Mesenchymal stem cell (in vitro differentiated cells and primary cell): Measurements from ENCODE around the gene ABHD12B.

Source experiments
- DNase-seq: peaks from one replicate; pipeline ENCODE4 v3.0.0-alpha.2; 2013
- H2AFZ ChIP-seq: one replicate; pipeline ENCODE4 v1.6.1; 2013; ENCODE audit warnings: low read depth, mild to moderate bottlenecking, control low read depth, inconsistent platforms, low read length, moderate library complexity
- H2AK5ac ChIP-seq: 2 replicates; pipeline ENCODE4 v1.6.1; 2013; ENCODE audit warnings: low read length, moderate library complexity, mild to moderate bottlenecking, inconsistent platforms; ENCODE audit not compliant: severe bottlenecking
- H2BK120ac ChIP-seq: one replicate; pipeline ENCODE4 v1.6.1; 2013; ENCODE audit warnings: low read depth, mild to moderate bottlenecking, inconsistent platforms, low read length, moderate library complexity
- H2BK12ac ChIP-seq, 2 experiments: one replicate each; pipeline ENCODE4 v1.6.1; 2013; ENCODE audit warnings: inconsistent platforms in 2 of 2, low read length in 2 of 2, mild to moderate bottlenecking in 2 of 2, moderate library complexity in 2 of 2, control low read depth in 1 of 2
- H2BK15ac ChIP-seq: one replicate; pipeline ENCODE4 v1.6.1; 2013; ENCODE audit warnings: mild to moderate bottlenecking, low read depth, inconsistent platforms; ENCODE audit not compliant: poor library complexity, severe bottlenecking
- H2BK5ac ChIP-seq: 2 replicates; pipeline ENCODE4 v1.6.1; 2013; ENCODE audit warnings: low read depth, mild to moderate bottlenecking, low read length, control low read depth, inconsistent platforms; ENCODE audit not compliant: poor library complexity, severe bottlenecking
- H3K14ac ChIP-seq, 2 experiments: one replicate each; pipeline ENCODE4 v1.6.1; 2013; ENCODE audit warnings: inconsistent platforms in 2 of 2, low read length in 2 of 2, control low read depth in 1 of 2, mild to moderate bottlenecking in 1 of 2, moderate library complexity in 1 of 2
- H3K18ac ChIP-seq, 2 experiments: one replicate each; pipeline ENCODE4 v1.6.1; 2013; ENCODE audit warnings: inconsistent platforms in 2 of 2, low read length in 2 of 2, control low read depth in 1 of 2, low read depth in 1 of 2, mild to moderate bottlenecking in 1 of 2
- H3K23ac ChIP-seq, 2 experiments: one replicate each; pipeline ENCODE4 v1.6.1; 2013; ENCODE audit warnings: inconsistent platforms in 2 of 2, low read length in 2 of 2, mild to moderate bottlenecking in 2 of 2, moderate library complexity in 2 of 2, control low read depth in 1 of 2
- H3K27ac ChIP-seq: 2 replicates; pipeline ENCODE4 v1.5.1; 2013; ENCODE audit warnings: mild to moderate bottlenecking, moderate library complexity, low read length, control low read depth, inconsistent platforms; ENCODE audit not compliant: poor library complexity, severe bottlenecking
- H3K27me3 ChIP-seq, 2 experiments: 2 replicates each; pipeline versions ENCODE4 v1.6.1 to v1.7.0; 2013; ENCODE audit warnings: low read length in 2 of 2, mild to moderate bottlenecking in 2 of 2, moderate library complexity in 2 of 2, control low read depth in 1 of 2, inconsistent platforms in 1 of 2; ENCODE audit not compliant: control insufficient read depth in 1 of 2, insufficient read depth in 1 of 2
- H3K36me3 ChIP-seq, 2 experiments: 2 replicates each; pipeline versions ENCODE4 v1.6.1 to v1.7.0; 2013; ENCODE audit warnings: low read length in 2 of 2, control low read depth in 1 of 2, inconsistent platforms in 1 of 2, low read depth in 1 of 2, mild to moderate bottlenecking in 1 of 2; ENCODE audit not compliant: insufficient read depth in 2 of 2, control insufficient read depth in 1 of 2
- H3K4ac ChIP-seq, 2 experiments: one replicate each; pipeline ENCODE4 v1.6.1; 2013; ENCODE audit warnings: inconsistent platforms in 2 of 2, low read length in 2 of 2, mild to moderate bottlenecking in 2 of 2, moderate library complexity in 2 of 2, control low read depth in 1 of 2, low read depth in 1 of 2
- H3K4me1 ChIP-seq: 2 replicates; pipeline ENCODE4 v1.6.1; 2013; ENCODE audit warnings: low read depth, low read length, control low read depth; ENCODE audit not compliant: control insufficient read depth, insufficient read depth
- H3K4me2 ChIP-seq: 2 replicates; pipeline ENCODE4 v1.6.1; 2013; ENCODE audit warnings: low read length, mild to moderate bottlenecking, inconsistent platforms; ENCODE audit not compliant: poor library complexity, severe bottlenecking
- H3K4me3 ChIP-seq, 2 experiments: 2 replicates each; pipeline versions ENCODE4 v1.5.1 to v1.7.0; 2013; ENCODE audit warnings: low read length in 2 of 2, mild to moderate bottlenecking in 2 of 2, control low read depth in 1 of 2, low read depth in 1 of 2; ENCODE audit not compliant: insufficient read depth in 1 of 2
- H3K79me1 ChIP-seq: replicated peaks from 2 replicates; pipeline ENCODE4 v1.6.1; 2013; ENCODE audit warnings: mild to moderate bottlenecking, control low read depth, low read length, inconsistent platforms; ENCODE audit not compliant: poor library complexity, severe bottlenecking
- H3K9ac ChIP-seq: 2 replicates; pipeline ENCODE4 v1.7.0; 2013; ENCODE audit warnings: mild to moderate bottlenecking, low read length, moderate library complexity
- H3K9me3 ChIP-seq: 2 replicates; pipeline ENCODE4 v1.7.0; 2013; ENCODE audit warnings: mild to moderate bottlenecking, low read length; ENCODE audit not compliant: control insufficient read depth
- H4K8ac ChIP-seq: one replicate; pipeline ENCODE4 v1.6.1; 2013; ENCODE audit warnings: inconsistent platforms, mild to moderate bottlenecking, low read length, moderate library complexity
- H4K91ac ChIP-seq: one replicate; pipeline ENCODE4 v1.6.1; 2013; ENCODE audit warnings: mild to moderate bottlenecking, low read length, inconsistent platforms
- WGBS: methylation state at CpG from one replicate; pipeline ENCODE4 v1.1.7; 2013; ENCODE audit warnings: mixed read lengths; 5-methylcytosine and 5-hydroxymethylcytosine counted together

ABHD12B gene

GRCh38 chr14:50859296-50859624 is 12.6 kb upstream of the ABHD12B start:
- H2BK15ac ChIP-seq, result no peak overlapping the region
- H4K8ac ChIP-seq, result peak overlapping the region; percentile 85
- H3K36me3 ChIP-seq, result no peaks in the 10 kb centered on the region
- H3K4ac ChIP-seq, result no peak overlapping the region
- no peak overlapping the region for H2AK5ac ChIP-seq
- peak overlapping the region in 1 of 2 experiments; percentile 56 for H3K18ac ChIP-seq
- H3K9ac ChIP-seq, result peak overlapping the region; percentile 89
- no peak for DNase-seq
- 50% methylated on average over 1 of the region's 1 CpG for WGBS
- no peak overlapping the region for H3K14ac ChIP-seq
- H2BK12ac ChIP-seq, result no peak overlapping the region
- peak overlapping the region; percentile 11 for H4K91ac ChIP-seq
- no peak overlapping the region for H2BK5ac ChIP-seq
- no peak overlapping the region for H3K27ac ChIP-seq
- H3K9me3 ChIP-seq, result no peaks in the 10 kb centered on the region
- H3K23ac ChIP-seq, result no peak overlapping the region
- peak overlapping the region; percentile 51 for H2BK120ac ChIP-seq
- peak overlapping the region in 1 of 2 experiments; percentile 76 for H3K4me3 ChIP-seq
- H3K79me1 ChIP-seq, result no peaks in the 10 kb centered on the region
- no peaks in the 10 kb centered on the region for H3K27me3 ChIP-seq
- peaks cover 4% of the 10 kb centered on the region for H3K4me1 ChIP-seq
- H2AFZ ChIP-seq, result no peak overlapping the region
- no peak overlapping the region for H3K4me2 ChIP-seq

- H2BK120ac ChIP-seq, result no peak overlapping the region
- H3K79me1 ChIP-seq, result no peaks in the 10 kb centered on the region
- H2AK5ac ChIP-seq, result no peak overlapping the region
- no peak overlapping the region for H3K4me2 ChIP-seq
- no peaks in the 10 kb centered on the region for H3K9me3 ChIP-seq
- no peak overlapping the region for H4K8ac ChIP-seq
- no peaks in the 10 kb centered on the region for H3K36me3 ChIP-seq
- 0% methylated on average over 3 of the region's 6 CpGs for WGBS
- no peak overlapping the region for H3K18ac ChIP-seq
- H3K9ac ChIP-seq, result peak overlapping the region; percentile 89
- no peak overlapping the region for H3K4ac ChIP-seq
- no peak overlapping the region for H2AFZ ChIP-seq
- no peak overlapping the region for H2BK5ac ChIP-seq
- H3K14ac ChIP-seq, result no peak overlapping the region
- no peak overlapping the region for H3K27ac ChIP-seq
- no peak overlapping the region for H3K23ac ChIP-seq
- no peaks in the 10 kb centered on the region for H3K27me3 ChIP-seq
- peak overlapping the region in 1 of 2 experiments; percentile 76 for H3K4me3 ChIP-seq
- no peak overlapping the region for H4K91ac ChIP-seq
- no peak overlapping the region for H2BK12ac ChIP-seq
- H2BK15ac ChIP-seq, result no peak overlapping the region
- peaks cover 4% of the 10 kb centered on the region for H3K4me1 ChIP-seq
- DNase-seq, result peak; percentile 77
Observed at GRCh38 chr14:50860478-50861086, 11.3 kb upstream of the ABHD12B start.

GRCh38 chr14:50862036-50862570 is 9.8 kb upstream of the ABHD12B start:
- Histone ChIP-seq H3K79me1 (no peaks in the 10 kb centered on the region), H4K91ac (no peak overlapping the region), H2AK5ac (no peak overlapping the region), H3K9me3 (no peaks in the 10 kb centered on the region), H3K23ac (no peak overlapping the region), H2BK12ac (peak overlapping the region in 1 of 2 experiments; percentile 53), H2BK15ac (no peak overlapping the region), H2BK5ac (no peak overlapping the region), H3K4me3 (no peak overlapping the region), H3K4me2 (no peak overlapping the region), H4K8ac (no peak overlapping the region), H3K27ac (no peak overlapping the region), H3K9ac (no peak overlapping the region), H3K4ac (no peak overlapping the region), H3K18ac (no peak overlapping the region), H2BK120ac (no peak overlapping the region), H3K36me3 (no peaks in the 10 kb centered on the region), H3K27me3 (no peaks in the 10 kb centered on the region), H2AFZ (no peak overlapping the region), H3K14ac (no peak overlapping the region), H3K4me1 (peaks cover 4% of the 10 kb centered on the region)
- DNase-seq, result peak; percentile 59
- 48% methylated on average over 4 of the region's 4 CpGs for WGBS

- no peak overlapping the region for H3K9ac ChIP-seq
- H3K4ac ChIP-seq, result no peak overlapping the region
- no peak overlapping the region for H3K4me2 ChIP-seq
- no peaks in the 10 kb centered on the region for H3K9me3 ChIP-seq
- no peaks in the 10 kb centered on the region for H3K79me1 ChIP-seq
- H2BK12ac ChIP-seq, result peak overlapping the region in 1 of 2 experiments; percentile 54
- no peak overlapping the region for H2AFZ ChIP-seq
- H3K4me1 ChIP-seq, result peaks cover 4% of the 10 kb centered on the region
- H2BK5ac ChIP-seq, result no peak overlapping the region
- H2BK15ac ChIP-seq, result no peak overlapping the region
- no peak overlapping the region for H4K91ac ChIP-seq
- H3K36me3 ChIP-seq, result no peaks in the 10 kb centered on the region
- H3K4me3 ChIP-seq, result no peak overlapping the region
- H3K27ac ChIP-seq, result no peak overlapping the region
- no peak overlapping the region for H4K8ac ChIP-seq
- H3K27me3 ChIP-seq, result no peaks in the 10 kb centered on the region
- no peak overlapping the region for H3K18ac ChIP-seq
- no peak overlapping the region for H2BK120ac ChIP-seq
- no peak overlapping the region for H2AK5ac ChIP-seq
- H3K14ac ChIP-seq, result no peak overlapping the region
- H3K23ac ChIP-seq, result no peak overlapping the region
- DNase-seq, result no peak
Observed at GRCh38 chr14:50864237-50864636, 7.6 kb upstream of the ABHD12B start.
